Stimulated activated CD4-positive, alpha-beta T cell treated with anti-CD3 and anti-CD28 coated beads, Interleukin-2, amount 100 ng/mL, for 4 hours (primary cell): Measurements from ENCODE around the gene COL23A1.

Experiments used
- DNase-seq: peaks from one replicate; pipeline ENCODE4 v3.0.0-alpha.2; 2020; ENCODE audit warnings: low read depth

COL23A1 gene

GRCh38 chr5:178590141-178590923 lies at the start of gene COL23A1:
Gene COL23A1, minus strand, starts transcription at chr5:178590393.
- DNase-seq, result peak; percentile 16

GRCh38 chr5:178637356-178638074 lies 47.3 kb upstream of the COL23A1 start:
- DNase-seq, result no peak

GRCh38 chr5:178632285-178632684 lies 42.1 kb upstream of the COL23A1 start:
- no peak for DNase-seq

- DNase-seq, result no peak
These were observed 40.8 kb upstream of the COL23A1 start for GRCh38 chr5:178630951-178631350.

- DNase-seq, result no peak
These were observed 40.3 kb upstream of the COL23A1 start for GRCh38 chr5:178630475-178630930.

GRCh38 chr5:178627259-178627598 lies 37.0 kb upstream of the COL23A1 start:
- no peak for DNase-seq

- DNase-seq, result peak; percentile 95
These were observed 36.5 kb upstream of the COL23A1 start, which contains the start of gene CLK4 for GRCh38 chr5:178626484-178627258. Gene CLK4, minus strand, starts transcription at chr5:178627050. Its CDS starts 3,634 bp downstream, at chr5:178623416.

GRCh38 chr5:178625679-178626483 lies 35.7 kb upstream of the COL23A1 start:
- no peak for DNase-seq

GRCh38 chr5:178624631-178625546 lies 34.7 kb upstream of the COL23A1 start:
- no peak for DNase-seq

GRCh38 chr5:178622679-178623247 lies 32.6 kb upstream of the COL23A1 start:
- DNase-seq, result no peak

GRCh38 chr5:178619390-178619789 lies 29.2 kb upstream of the COL23A1 start:
- no peak for DNase-seq

GRCh38 chr5:178612299-178612698 lies 22.1 kb upstream of the COL23A1 start:
- DNase-seq, result no peak

GRCh38 chr5:178606269-178606668 lies 16.1 kb upstream of the COL23A1 start:
- DNase-seq, result no peak

- no peak for DNase-seq
These were observed 15.6 kb upstream of the COL23A1 start for GRCh38 chr5:178605788-178606187.

- DNase-seq, result no peak
These were observed 12.6 kb upstream of the COL23A1 start for GRCh38 chr5:178602752-178603151.

- DNase-seq, result no peak
These were observed 5.6 kb upstream of the COL23A1 start for GRCh38 chr5:178595750-178596149.

- no peak for DNase-seq
These were observed 5.0 kb upstream of the COL23A1 start for GRCh38 chr5:178595150-178595549.

GRCh38 chr5:178590924-178591423 lies 781 bp upstream of the COL23A1 start:
- DNase-seq, result no peak

- no peak for DNase-seq
These were observed 733 bp downstream of the COL23A1 start for GRCh38 chr5:178589180-178590140.
